Naive thymus-derived CD4-positive, alpha-beta T cell (primary cell): ENCODE data around the gene ZNF805. TPM values are rescaled to one million over a fixed set of nuclear protein-coding genes. Genes with fewer than 3 reads are reported as not detected.

Experiments
- ATAC-seq: fragments of 150-1000 bp; cut with Tn5 transposase; 2 replicates; pipeline ENCODE4 v1.10.0; 2021; ENCODE audit warnings: mild to moderate bottlenecking, moderate library complexity
- CTCF ChIA-PET: fragments of 350-600 bp; sonication (Branson Sonifier 250); formaldehyde crosslinking; loops from one replicate; lab custom pipeline; 2021; ENCODE audit warnings: antibody characterized with exemption; lab: Charles Lee
- POLR2A ChIA-PET: fragments of 350-600 bp; sonication (Branson Sonifier 250); formaldehyde crosslinking; loops from one replicate; lab custom pipeline; 2021; ENCODE audit warnings: antibody characterized with exemption, inconsistent platforms; lab: Charles Lee
- DNase-seq, 9 donors: peaks; one replicate each; pipeline versions ENCODE4 v3.0.0 to v3.0.0-alpha.2; 2020 to 2022; ENCODE audit warnings: mixed read lengths in 1 of 9
- H3K27ac ChIP-seq: one replicate; pipeline ENCODE4 v1.7.0; 2013; ENCODE audit warnings: mild to moderate bottlenecking, low read depth, low read length, moderate library complexity
- H3K27me3 ChIP-seq, 2 donors: one replicate each; pipeline ENCODE4 v1.7.0; 2013; ENCODE audit warnings: low read length in 2 of 2, mild to moderate bottlenecking in 2 of 2, moderate library complexity in 2 of 2; ENCODE audit not compliant: control insufficient read depth in 2 of 2, insufficient read depth in 2 of 2
- H3K36me3 ChIP-seq, 3 experiments: 1 replicate in 2 of 3; 2 replicates in 1 of 3; pipeline ENCODE4 v1.7.0; 2013; ENCODE audit warnings: low read length in 3 of 3, mild to moderate bottlenecking in 3 of 3, moderate library complexity in 1 of 3; ENCODE audit not compliant: insufficient read depth in 3 of 3, control insufficient read depth in 2 of 3
- H3K4me1 ChIP-seq, 2 donors: one replicate each; pipeline ENCODE4 v1.7.0; 2013; ENCODE audit warnings: low read length in 2 of 2, mild to moderate bottlenecking in 2 of 2, moderate library complexity in 1 of 2; ENCODE audit not compliant: control insufficient read depth in 2 of 2, insufficient read depth in 2 of 2
- H3K4me3 ChIP-seq: 2 replicates; pipeline ENCODE4 v1.7.0; 2013; ENCODE audit warnings: mild to moderate bottlenecking, low read length
- H3K9me3 ChIP-seq, 3 experiments: 1 replicate in 2 of 3; 2 replicates in 1 of 3; pipeline ENCODE4 v1.7.0; 2013; ENCODE audit warnings: low read length in 3 of 3; ENCODE audit not compliant: control insufficient read depth in 2 of 3
- H3K27ac Mint-ChIP-seq, 9 donors: one replicate each; pipeline ENCODE4 v1.8.0; 2020 to 2022; ENCODE audit warnings: mixed read lengths in 9 of 9, mild to moderate bottlenecking in 8 of 9, moderate library complexity in 5 of 9, inconsistent platforms in 2 of 9
- H3K27me3 Mint-ChIP-seq, 5 donors: one replicate each; pipeline ENCODE4 v1.8.0; 2021 to 2022; ENCODE audit warnings: mixed read lengths in 5 of 5, mild to moderate bottlenecking in 1 of 5
- H3K36me3 Mint-ChIP-seq, 5 donors: one replicate each; pipeline ENCODE4 v1.8.0; 2020 to 2022; ENCODE audit warnings: mixed read lengths in 5 of 5, mild to moderate bottlenecking in 3 of 5, inconsistent platforms in 1 of 5
- H3K4me1 Mint-ChIP-seq, 7 donors: one replicate each; pipeline ENCODE4 v1.8.0; 2020 to 2022; ENCODE audit warnings: mixed read lengths in 7 of 7, mild to moderate bottlenecking in 3 of 7, inconsistent platforms in 1 of 7
- H3K4me3 Mint-ChIP-seq, 10 donors: one replicate each; pipeline ENCODE4 v1.8.0; 2020 to 2022; ENCODE audit warnings: mild to moderate bottlenecking in 10 of 10, mixed read lengths in 10 of 10, moderate library complexity in 6 of 10, inconsistent platforms in 2 of 10
- H3K9me3 Mint-ChIP-seq, 11 donors: one replicate each; pipeline ENCODE4 v1.8.0; 2020 to 2022; ENCODE audit warnings: mixed read lengths in 11 of 11, mild to moderate bottlenecking in 4 of 11, inconsistent platforms in 1 of 11, moderate library complexity in 1 of 11
- intact Hi-C, 2 donors: fragments of 100-400 bp; cut with micrococcal nuclease; formaldehyde crosslinking; loops; one replicate each; pipeline ENCODE4 v1.15.1; 2023
- polyA plus RNA-seq, 2 donors: library from polyadenylated mRNA; unstranded; fragments of 300-500 nt; fragmentation: Illumina TruSeq; gene quantifications; one replicate each; pipeline ENCODE4 v1.2.3, GENCODE V29; 2021
- total RNA-seq, 6 experiments: library from RNA in 5 of 6; stranded (reverse) in 5 of 6; gene quantifications; 1 replicate in 5 of 6; 2 replicates in 1 of 6; pipeline ENCODE4 v1.2.3 and lab custom pipeline; 2021 to 2026

Gene ZNF805
- total and polyA plus RNA-seq, 7 experiments from 2014 or later, result 3.9 to 26.2 (median 21.1) TPM

DNA sequence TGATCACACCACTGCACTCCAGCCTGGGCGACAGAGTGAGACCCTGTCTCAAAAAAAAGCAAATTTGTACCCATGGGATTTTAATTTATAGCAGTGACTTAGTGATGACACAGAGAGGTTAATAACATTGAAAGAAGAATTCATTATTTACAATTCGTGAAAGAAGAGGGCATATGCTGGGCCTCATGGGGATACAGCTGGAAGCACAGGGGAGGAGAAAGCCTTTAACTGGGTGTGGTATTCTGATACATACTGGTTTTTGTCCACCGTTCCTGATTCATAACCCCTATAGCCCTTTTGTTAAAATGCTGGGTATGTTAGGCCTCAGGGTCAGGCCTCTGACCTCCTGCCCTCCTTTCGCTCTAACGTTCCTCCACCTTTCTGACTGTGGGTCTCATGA lies 38.3 kb upstream of the ZNF805 start:
- Histone ChIP-seq H3K4me3 (no peak overlapping the region), H3K36me3 (peaks cover 9 to 83% (median 21%) of the 10 kb centered on the region in 3 experiments), H3K27me3 (no peaks in the 10 kb centered on the region), H3K27ac (no peak overlapping the region), H3K4me1 (no peaks in the 10 kb centered on the region), H3K9me3 (peaks cover 0 to 61% (median 27%) of the 10 kb centered on the region in 3 experiments)
- Mint-ChIP-seq H3K9me3 (peaks cover 12 to 94% (median 64%) of the 10 kb centered on the region in 11 donors), H3K4me1 (peaks cover 0 to 23% (median 13%) of the 10 kb centered on the region in 7 donors), H3K4me3 (no peak overlapping the region), H3K36me3 (peaks cover 57 to 98% (median 86%) of the 10 kb centered on the region in 5 donors), H3K27me3 (no peaks in the 10 kb centered on the region), H3K27ac (peak overlapping the region in 1 of 9 donors; percentile 21)
- intact Hi-C loops, result no loop called here
- POLR2A ChIA-PET, result no interaction called here
- DNase-seq (no peak), ATAC-seq (no peak)
- CTCF ChIA-PET, result no interaction called here

DNA sequence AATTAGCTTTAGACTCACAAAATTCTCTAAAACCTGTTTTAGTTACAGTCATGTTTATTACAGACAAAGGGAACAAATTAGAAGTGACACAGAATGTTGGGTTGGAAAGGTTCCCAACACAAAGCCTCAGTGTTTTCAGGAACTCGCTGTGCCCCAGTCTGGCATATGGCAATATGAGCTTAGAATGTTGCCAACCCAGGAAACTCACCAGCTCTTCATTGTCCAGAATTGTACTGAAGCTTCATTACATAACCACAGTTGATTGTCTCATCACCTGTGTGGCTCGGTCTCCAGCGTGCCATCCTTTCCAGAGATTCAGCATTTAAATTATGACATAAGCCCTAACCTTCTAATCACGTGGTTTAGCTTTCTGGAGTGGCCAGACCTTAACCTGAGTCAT lies 30.1 kb upstream of the ZNF805 start:
- intact Hi-C loops, result no loop called here
- ATAC-seq (no peak), DNase-seq (no peak)
- Histone ChIP-seq H3K4me1 (no peaks in the 10 kb centered on the region), H3K27me3 (no peaks in the 10 kb centered on the region), H3K9me3 (peaks cover 0 to 78% (median 30%) of the 10 kb centered on the region in 3 experiments), H3K36me3 (peaks cover 27 to 75% (median 32%) of the 10 kb centered on the region in 3 experiments), H3K27ac (no peak overlapping the region), H3K4me3 (no peak overlapping the region)
- Mint-ChIP-seq H3K36me3 (peaks cover 42 to 97% (median 81%) of the 10 kb centered on the region in 5 donors), H3K4me3 (no peak overlapping the region), H3K4me1 (peaks cover 0 to 4% (median 0%) of the 10 kb centered on the region in 7 donors), H3K9me3 (peaks cover 12 to 92% (median 60%) of the 10 kb centered on the region in 11 donors), H3K27me3 (no peaks in the 10 kb centered on the region), H3K27ac (no peak overlapping the region)
- ChIA-PET POLR2A (no interaction called here), CTCF (interaction anchor here (0.6 kb wide), 1 partner anchor 738 kb away, joined by 3 read pairs; no protein-coding TSS in a partner anchor)

- DNase-seq, result no peak
- peak overlapping the region in 1 of 10 donors; percentile 16 for H3K4me3 Mint-ChIP-seq
- intact Hi-C loops, result no loop called here
- no peaks in the 10 kb centered on the region for H3K27me3 Mint-ChIP-seq
- peaks cover 0 to 4% (median 0%) of the 10 kb centered on the region in 7 donors for H3K4me1 Mint-ChIP-seq
- Histone ChIP-seq H3K4me1 (no peaks in the 10 kb centered on the region), H3K4me3 (no peak overlapping the region), H3K27ac (no peak overlapping the region), H3K9me3 (peaks cover 0 to 81% (median 39%) of the 10 kb centered on the region in 3 experiments), H3K27me3 (no peaks in the 10 kb centered on the region), H3K36me3 (peaks cover 23 to 60% (median 28%) of the 10 kb centered on the region in 3 experiments)
- ChIA-PET POLR2A (no interaction called here), CTCF (no interaction called here)
- peaks cover 43 to 97% (median 84%) of the 10 kb centered on the region in 5 donors for H3K36me3 Mint-ChIP-seq
- no peak overlapping the region for H3K27ac Mint-ChIP-seq
- no peak for ATAC-seq
- H3K9me3 Mint-ChIP-seq, result peaks cover 12 to 96% (median 67%) of the 10 kb centered on the region in 11 donors
Observed at GRCh38 chr19:57212109-57212508, 28.3 kb upstream of the ZNF805 start.

- Mint-ChIP-seq H3K27me3 (peaks cover 0 to 8% (median 4%) of the 10 kb centered on the region in 5 donors), H3K9me3 (peaks cover 9 to 83% (median 34%) of the 10 kb centered on the region in 11 donors), H3K4me3 (no peak overlapping the region), H3K27ac (no peak overlapping the region), H3K4me1 (no peaks in the 10 kb centered on the region), H3K36me3 (peaks cover 4 to 27% (median 22%) of the 10 kb centered on the region in 5 donors)
- no peaks in the 10 kb centered on the region for H3K4me1 ChIP-seq
- ATAC-seq (no peak), DNase-seq (no peak)
- H3K36me3 ChIP-seq, result no peaks in the 10 kb centered on the region
- H3K27me3 ChIP-seq, result no peaks in the 10 kb centered on the region
- H3K27ac ChIP-seq, result no peak overlapping the region
- intact Hi-C loops, result no loop called here
- ChIA-PET CTCF (no interaction called here), POLR2A (no interaction called here)
- H3K4me3 ChIP-seq, result no peak overlapping the region
- H3K9me3 ChIP-seq, result peaks cover 0 to 28% (median 0%) of the 10 kb centered on the region in 3 experiments
Observed at GRCh38 chr19:57227502-57227901, 12.9 kb upstream of the ZNF805 start.

DNA sequence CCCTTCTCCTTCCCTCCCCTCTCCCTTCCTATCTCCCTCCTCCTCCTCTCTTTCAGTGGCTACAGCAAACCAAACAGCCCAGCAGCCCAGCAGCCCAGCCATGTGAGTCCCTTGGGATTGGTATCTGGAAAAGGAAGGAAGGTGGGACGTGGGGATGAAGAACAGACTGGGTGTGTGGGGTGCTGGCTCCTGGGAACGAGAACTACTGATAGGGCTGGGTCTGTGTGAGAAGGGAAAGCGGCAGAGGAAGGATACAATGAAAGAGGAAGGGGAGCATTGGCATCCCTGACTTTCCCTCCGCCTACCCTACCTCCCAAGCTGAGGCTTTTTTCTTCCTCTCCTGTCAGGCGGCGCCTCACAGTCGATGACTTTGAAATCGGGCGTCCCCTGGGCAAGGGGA lies 8.7 kb upstream of the ZNF805 start:
- POLR2A ChIA-PET, result no interaction called here
- Mint-ChIP-seq H3K4me3 (no peak overlapping the region), H3K4me1 (no peaks in the 10 kb centered on the region)

GRCh38 chr19:57233207-57233606 lies 7.2 kb upstream of the ZNF805 start:
- H3K27ac ChIP-seq, result no peak overlapping the region
- intact Hi-C loops, result no loop called here
- Mint-ChIP-seq H3K27me3 (peaks cover 0 to 21% (median 4%) of the 10 kb centered on the region in 5 donors), H3K4me1 (no peaks in the 10 kb centered on the region), H3K4me3 (no peak overlapping the region), H3K9me3 (peaks cover 0 to 41% (median 10%) of the 10 kb centered on the region in 11 donors), H3K36me3 (peaks cover 2 to 13% (median 6%) of the 10 kb centered on the region in 5 donors), H3K27ac (no peak overlapping the region)
- peaks cover 0 to 9% (median 0%) of the 10 kb centered on the region in 3 experiments for H3K9me3 ChIP-seq
- ATAC-seq (no peak), DNase-seq (no peak)
- H3K36me3 ChIP-seq, result no peaks in the 10 kb centered on the region
- H3K4me3 ChIP-seq, result no peak overlapping the region
- no peaks in the 10 kb centered on the region for H3K27me3 ChIP-seq
- POLR2A ChIA-PET, result no interaction called here
- CTCF ChIA-PET, result no interaction called here
- H3K4me1 ChIP-seq, result no peaks in the 10 kb centered on the region

More for the DNA sequence above, 8.7 kb upstream of the ZNF805 start:
- intact Hi-C loops, result no loop called here
- no peak overlapping the region for H3K27ac ChIP-seq
- ATAC-seq, result no peak
- no peak overlapping the region for H3K4me3 ChIP-seq
- Mint-ChIP-seq H3K27me3 (peaks cover 0 to 21% (median 4%) of the 10 kb centered on the region in 5 donors), H3K27ac (no peak overlapping the region), H3K9me3 (peaks cover 4 to 52% (median 16%) of the 10 kb centered on the region in 11 donors), H3K36me3 (peaks cover 4 to 16% (median 11%) of the 10 kb centered on the region in 5 donors)
- peaks cover 0 to 9% (median 0%) of the 10 kb centered on the region in 3 experiments for H3K9me3 ChIP-seq
- no peak for DNase-seq
- H3K36me3 ChIP-seq, result no peaks in the 10 kb centered on the region
- no peaks in the 10 kb centered on the region for H3K27me3 ChIP-seq
- H3K4me1 ChIP-seq, result no peaks in the 10 kb centered on the region
- CTCF ChIA-PET, result no interaction called here
